OCI-M1 (cell line): ENCODE measurements around the gene ENOX1.
A peak's percentile ranks its signal among the peaks of the same experiment; 100 is the strongest.

Experiments used
- DNase-seq: peaks from one replicate; lab custom pipeline; 2025; lab: John Stamatoyannopoulos, UW

Gene ENOX1

GRCh38 chr13:43289470-43290255 lies 497.1 kb downstream of the ENOX1 start:
- no peak for DNase-seq

- no peak for DNase-seq
These were observed 500.0 kb downstream of the ENOX1 start for GRCh38 chr13:43286751-43287150.

DNA sequence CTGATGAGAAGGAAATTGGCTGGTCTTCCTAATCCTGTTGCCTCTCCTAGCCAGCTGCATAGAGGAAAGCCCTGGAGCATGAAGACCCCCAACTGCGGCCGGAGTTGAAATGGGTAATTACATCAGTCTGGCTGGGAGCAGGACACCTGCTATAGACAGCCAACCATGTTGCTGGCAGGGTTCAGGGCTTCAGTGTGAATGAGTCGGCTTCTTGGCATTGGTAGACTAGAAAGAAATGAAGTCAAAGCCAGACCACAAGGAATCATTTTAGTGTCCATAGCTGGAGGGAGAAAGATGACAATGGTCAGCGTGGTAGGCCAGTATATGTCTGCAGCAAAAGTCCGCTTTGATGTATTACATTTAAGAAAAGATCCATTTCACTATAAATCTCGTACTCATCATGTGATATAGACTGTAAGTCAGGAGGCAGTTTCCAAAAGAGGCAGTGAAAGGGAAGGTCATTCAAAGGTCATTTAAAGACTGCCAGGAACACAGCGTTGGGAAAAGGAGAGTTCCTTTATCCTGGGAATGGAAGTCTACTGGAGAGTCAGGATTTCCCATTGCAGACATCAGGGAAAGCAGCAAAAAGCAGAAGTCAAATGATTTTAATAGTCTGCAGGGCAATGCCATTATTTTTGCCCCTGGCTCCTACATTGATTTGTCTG lies 500.7 kb downstream of the ENOX1 start:
- DNase-seq = no peak

DNA sequence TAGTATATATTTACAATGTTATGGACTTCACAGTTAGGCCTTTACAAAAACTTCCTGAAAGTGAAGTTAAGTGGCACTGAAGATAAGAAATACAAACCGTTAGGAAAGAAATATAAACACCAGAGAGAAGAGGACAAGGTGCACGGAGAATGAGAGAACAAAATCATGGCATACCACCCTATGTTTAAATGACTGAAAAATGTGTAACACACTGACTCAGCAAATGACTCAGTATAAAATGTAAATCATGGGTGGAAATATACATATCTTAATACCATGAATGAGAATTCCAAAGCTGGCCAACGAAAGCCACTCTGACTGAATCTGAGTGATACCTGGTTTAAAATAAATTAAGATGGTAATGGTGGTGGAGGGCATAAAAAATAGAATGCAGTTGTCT lies 502.6 kb downstream of the ENOX1 start:
- DNase-seq = peak; percentile 24

GRCh38 chr13:43279696-43280095 lies 507.1 kb downstream of the ENOX1 start:
- no peak for DNase-seq

DNA sequence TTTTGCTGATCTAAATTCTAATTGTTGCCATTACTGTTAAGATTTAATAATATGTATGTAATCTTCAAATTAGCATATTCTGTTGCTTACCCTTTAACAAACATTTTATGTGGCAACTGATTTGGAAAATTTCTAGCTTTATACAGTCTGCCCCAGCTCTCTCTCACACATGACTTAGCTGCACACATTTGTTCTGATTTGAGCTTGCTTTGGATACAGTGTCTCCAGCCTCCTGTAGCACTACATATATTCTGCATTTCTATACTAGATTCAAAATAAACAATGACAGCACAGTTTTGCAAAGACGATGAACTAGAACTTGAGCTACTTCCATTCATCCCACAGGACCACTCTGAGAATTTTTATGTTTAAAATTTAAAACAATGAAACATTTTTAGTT lies 508.6 kb downstream of the ENOX1 start:
- DNase-seq = no peak

GRCh38 chr13:43277142-43277541 lies 509.6 kb downstream of the ENOX1 start:
- no peak for DNase-seq

GRCh38 chr13:43274881-43275280 lies 511.9 kb downstream of the ENOX1 start:
- no peak for DNase-seq

GRCh38 chr13:43273362-43273761 lies 513.4 kb downstream of the ENOX1 start:
- no peak for DNase-seq

- no peak for DNase-seq
These were observed 513.9 kb downstream of the ENOX1 start for GRCh38 chr13:43272851-43273250.

GRCh38 chr13:43271152-43271551 lies 515.6 kb downstream of the ENOX1 start:
- no peak for DNase-seq

DNA sequence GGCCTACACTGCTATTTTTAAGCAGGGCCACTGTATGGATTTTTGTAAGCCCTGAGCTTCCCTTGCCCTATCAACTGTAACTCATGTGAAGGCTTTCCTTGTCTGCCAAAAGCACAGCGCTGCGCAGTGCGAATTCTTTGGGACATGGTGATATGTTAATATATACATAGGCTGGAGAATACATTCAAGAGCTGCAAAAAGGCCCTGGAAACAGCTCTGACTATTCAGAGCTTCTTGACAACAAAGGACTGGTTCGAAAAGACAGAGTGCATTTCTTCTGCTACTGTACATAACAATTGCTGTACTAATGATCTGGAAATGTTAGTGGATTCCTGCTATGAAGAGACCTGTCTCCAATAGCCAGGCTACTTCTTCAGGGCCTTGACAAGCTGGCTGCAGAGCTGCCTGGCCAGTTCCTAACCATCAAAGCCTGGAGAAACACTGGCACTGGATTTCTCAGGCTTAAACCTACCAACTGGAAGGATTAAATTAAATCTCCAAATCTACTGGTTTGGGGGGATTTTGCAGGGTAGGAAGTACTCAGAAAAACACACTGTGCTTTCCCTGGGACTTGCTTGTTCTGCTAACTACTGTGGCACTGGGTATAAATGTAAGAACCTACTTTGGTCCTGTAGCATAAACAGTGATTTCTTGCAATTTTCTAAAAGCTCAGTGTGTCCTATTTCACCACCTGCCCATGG lies 516.5 kb downstream of the ENOX1 start:
- no peak for DNase-seq

DNA sequence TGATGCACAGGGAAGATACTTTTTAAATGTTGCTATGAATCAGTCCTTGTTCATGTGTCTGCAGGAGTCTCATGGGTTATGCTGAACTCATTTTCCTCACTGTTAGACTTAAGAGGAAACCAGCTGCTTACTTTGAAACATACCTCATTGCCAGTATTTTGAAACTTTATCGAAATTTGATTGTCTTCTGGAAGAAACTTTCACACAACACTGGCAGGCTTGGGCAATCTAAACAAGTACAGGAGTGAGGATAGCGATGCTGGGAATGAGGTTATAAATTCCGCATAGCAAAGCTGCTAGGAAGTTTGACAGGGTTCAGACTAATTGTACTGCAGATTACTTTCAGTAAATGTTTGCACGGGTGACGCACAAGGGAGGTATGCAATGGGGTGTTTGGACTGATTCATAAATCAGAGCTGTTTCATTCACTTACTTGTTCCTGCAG lies 517.7 kb downstream of the ENOX1 start:
- DNase-seq = no peak

GRCh38 chr13:43268632-43269031 lies 518.1 kb downstream of the ENOX1 start:
- DNase-seq = no peak

GRCh38 chr13:43267916-43268315 lies 518.9 kb downstream of the ENOX1 start:
- no peak for DNase-seq

DNA sequence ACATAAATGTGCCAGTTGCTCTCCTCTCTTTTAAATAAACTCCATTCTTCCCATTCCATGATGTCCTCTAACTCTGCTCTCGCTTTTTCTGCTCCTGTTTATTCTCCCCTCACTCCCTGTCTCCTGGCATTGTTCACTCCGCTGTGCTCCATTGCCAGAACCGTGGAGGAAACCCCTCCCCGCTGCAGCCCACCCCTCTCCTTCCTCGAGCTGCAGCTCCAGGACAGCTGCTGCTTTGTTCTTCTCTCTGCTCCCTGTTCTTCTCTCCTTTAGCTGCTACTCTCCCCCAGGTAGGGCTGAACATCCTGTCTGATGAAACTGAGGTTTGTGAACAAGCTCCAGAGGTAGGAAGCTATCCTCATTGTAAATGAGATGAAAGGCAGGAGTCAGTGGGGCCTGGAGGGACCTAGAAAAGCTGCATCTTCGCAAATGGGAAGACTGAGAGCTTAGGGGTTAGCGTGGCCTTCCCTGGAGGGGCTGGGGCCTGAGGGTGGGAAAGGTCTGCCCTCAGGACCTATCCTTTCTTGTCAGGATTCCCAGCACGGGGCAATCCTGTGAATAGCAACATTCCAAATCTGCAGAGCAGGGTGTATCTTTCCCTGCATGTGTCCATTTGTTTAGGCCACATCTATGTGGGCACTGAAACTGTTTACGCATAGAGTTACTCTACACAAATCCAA lies 519.7 kb downstream of the ENOX1 start:
- no peak for DNase-seq

- no peak for DNase-seq
These were observed 521.7 kb downstream of the ENOX1 start for GRCh38 chr13:43265028-43265427.

- DNase-seq = no peak
These were observed 522.3 kb downstream of the ENOX1 start for GRCh38 chr13:43264458-43264857.

DNA sequence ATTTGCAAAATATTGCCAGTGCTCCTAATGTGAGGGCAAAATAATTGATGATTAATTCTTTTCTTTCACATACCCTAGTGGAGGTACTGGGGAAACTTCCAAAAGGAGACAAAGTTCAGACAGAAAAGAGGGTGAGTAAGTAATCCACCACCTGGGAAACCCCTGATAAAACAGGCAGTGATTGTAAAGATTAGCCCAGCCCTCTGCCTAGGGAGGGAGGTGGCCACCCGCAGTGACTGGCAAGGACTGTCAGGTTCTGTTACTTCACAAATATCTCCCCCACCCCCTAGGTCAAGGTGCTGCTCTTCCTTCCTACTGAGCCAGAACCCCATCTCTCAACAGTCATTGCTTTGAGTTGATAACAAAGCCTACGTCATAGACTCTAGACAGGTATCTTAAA lies 523.7 kb downstream of the ENOX1 start:
- no peak for DNase-seq

DNA sequence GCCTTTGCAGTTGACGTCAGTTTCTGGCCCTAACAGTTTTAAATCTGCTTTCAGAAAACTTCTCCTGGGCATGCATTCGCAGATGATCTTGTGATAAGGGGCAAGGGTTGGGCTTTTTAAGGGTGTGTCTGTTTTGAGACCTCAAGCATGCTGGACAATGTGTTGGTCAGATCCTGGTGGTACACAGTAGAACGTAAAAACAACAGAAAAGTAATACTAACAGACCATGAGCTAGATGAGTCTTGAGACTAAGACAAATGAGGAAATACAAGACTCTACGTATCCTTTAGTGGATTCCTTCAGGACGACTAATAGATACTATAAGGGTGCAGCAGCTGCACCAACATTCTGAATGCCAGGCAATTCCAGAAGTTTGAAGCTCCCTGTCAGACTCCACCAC lies 525.8 kb downstream of the ENOX1 start:
- no peak for DNase-seq

GRCh38 chr13:43258771-43259170 lies 528.0 kb downstream of the ENOX1 start:
- DNase-seq = no peak

- DNase-seq = no peak
These were observed 529.0 kb downstream of the ENOX1 start for GRCh38 chr13:43257765-43258164.
